Upper lobe of right lung (tissue), 1 donor: Measurements from ENCODE around the gene ARPC1B. TPM values are rescaled to one million over a fixed set of nuclear protein-coding genes. Genes with fewer than 3 reads are reported as not detected.
"Not testable (repeated sequence)": the region's sequence is repeated elsewhere in the genome, so short reads cannot be mapped to it uniquely, and the experiment has no call there.

Source experiments
- ATAC-seq: fragments of 200-7000 bp; cut with Tn5 transposase; one replicate; pipeline ENCODE4 v1.9.1; 2020; ENCODE audit warnings: mild to moderate bottlenecking, moderate library complexity
- DNase-seq: peaks from one replicate; pipeline ENCODE4 v3.0.0-alpha.2; 2020
- H3K27ac ChIP-seq: fragments of 200-600 bp; one replicate; pipeline ENCODE4 v1.8.0; 2022
- H3K27me3 ChIP-seq: fragments of 200-600 bp; one replicate; pipeline ENCODE4 v1.8.0; 2022; ENCODE audit warnings: mild to moderate bottlenecking
- H3K36me3 ChIP-seq: fragments of 200-600 bp; one replicate; pipeline ENCODE4 v1.8.0; 2022
- H3K4me1 ChIP-seq: fragments of 200-600 bp; one replicate; pipeline ENCODE4 v1.8.0; 2022
- H3K4me3 ChIP-seq: fragments of 200-600 bp; one replicate; pipeline ENCODE4 v1.8.0; 2022; ENCODE audit warnings: mild to moderate bottlenecking
- H3K9me3 ChIP-seq: fragments of 200-600 bp; one replicate; pipeline ENCODE4 v1.8.0; 2022
- intact Hi-C: fragments of 100-400 bp; cut with DNase I; formaldehyde crosslinking; loops from one replicate; pipeline ENCODE4 v1.11.0; 2022
- total RNA-seq: library from RNA; stranded (reverse); fragmentation: NEBNext Ultra II Directional; extraction: Animal tissue kit (Norgen Biotek cat#: 25700); gene quantifications from one replicate; pipeline ENCODE4 v1.2.1, GENCODE V29; 2021
- TF ChIP-seq, protein P1 (sequence below): fragments of 200-600 bp; IDR thresholded peaks from one replicate; pipeline ENCODE4 v1.8.0; 2022; ENCODE audit warnings: antibody characterized with exemption
- donor health status: DM: no; HTN: yes; CAD: no; lungs with severe emphysema.

Gene ARPC1B
- total RNA-seq, 1 donor from 2014 or later = 219 TPM

DNA sequence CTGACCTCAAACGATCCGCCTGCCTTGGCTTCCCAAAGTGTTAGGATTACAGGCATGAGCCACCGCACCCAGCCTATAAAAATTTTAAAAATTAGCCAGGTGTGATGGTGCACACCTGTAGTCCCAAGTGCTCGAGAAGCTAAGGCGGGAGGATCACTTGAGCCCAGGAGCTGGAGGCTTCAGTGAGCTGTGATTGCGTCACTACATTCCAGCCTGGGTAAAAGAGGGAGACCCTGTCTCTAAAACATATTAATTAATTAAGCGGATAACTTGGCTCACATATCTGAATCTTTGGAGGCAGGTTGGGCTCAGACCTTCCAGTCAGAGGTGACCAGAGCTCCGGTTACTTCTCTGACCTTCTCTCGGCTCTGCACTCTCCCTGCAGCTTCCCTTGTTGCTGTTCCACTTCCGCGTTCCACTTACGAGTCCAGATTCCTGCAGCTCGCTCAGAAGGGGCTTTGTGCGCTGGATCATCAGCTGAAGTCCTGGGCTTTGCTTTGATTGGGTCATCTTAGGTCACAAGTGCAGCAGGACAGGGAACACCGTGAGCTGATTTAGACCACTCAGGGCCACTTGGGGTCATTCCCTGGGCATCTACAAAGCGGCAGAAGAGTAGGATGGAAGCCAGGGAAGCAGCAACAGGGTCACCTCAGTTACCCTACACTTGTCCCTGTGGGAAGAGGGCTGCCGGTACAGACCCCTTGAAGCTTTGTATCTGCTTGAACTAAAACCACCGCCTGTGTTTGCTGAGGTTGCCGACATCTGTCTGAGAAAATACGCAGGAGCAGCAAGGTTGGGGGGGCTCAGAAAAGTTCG is 2.0 kb upstream of the ARPC1B start:
- DNase-seq = no peak

DNA sequence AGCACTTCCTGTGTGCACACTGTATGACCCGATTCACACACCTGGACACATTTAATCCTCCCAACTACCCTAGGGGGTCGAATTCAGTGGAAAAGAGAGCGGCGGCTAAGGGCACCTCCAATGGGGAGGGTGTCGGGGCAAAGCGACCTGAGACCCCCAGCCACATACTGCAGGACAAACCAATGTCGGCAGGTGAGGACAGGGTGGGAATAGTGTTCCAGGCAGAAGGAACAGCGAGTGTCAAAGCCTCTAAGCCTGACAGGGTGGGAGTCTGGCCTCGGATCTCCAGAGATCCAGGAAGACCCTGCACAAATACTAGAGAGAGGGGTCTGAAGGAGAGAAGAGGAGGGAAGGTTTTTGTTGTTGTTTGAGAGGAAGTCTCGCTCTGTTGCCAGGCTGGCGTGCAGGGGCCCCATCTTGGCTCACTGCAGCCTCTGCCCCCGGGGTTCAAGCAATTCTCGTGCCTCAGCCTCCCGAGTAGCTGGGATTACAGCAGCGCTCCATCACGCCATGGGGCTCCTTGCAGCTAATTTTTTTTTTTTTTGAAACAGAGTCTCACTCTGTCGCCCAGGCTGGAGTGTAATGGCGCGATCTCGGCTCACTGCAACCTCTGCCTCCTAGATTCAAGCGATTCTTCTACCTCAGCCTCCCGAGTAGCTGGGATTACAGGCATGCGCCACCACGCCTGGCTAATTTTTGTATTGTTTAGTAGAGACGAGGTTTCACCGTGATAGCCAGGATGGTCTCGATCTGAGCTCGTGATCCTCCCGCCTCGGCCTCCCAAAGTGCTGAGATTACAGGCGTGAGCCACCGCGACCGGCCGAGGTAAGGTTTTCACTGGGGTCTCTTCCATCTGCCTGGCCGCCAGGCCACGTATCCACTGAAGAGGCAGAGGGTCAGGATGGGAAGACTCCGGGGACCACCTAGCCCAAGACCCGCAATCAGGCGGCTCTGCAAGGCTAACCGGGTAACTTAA is 1.2 kb upstream of the ARPC1B start:
- Histone ChIP-seq H3K9me3 (no peaks in the 10 kb centered on the region), H3K27me3 (no peaks in the 10 kb centered on the region), H3K4me1 (peaks cover 40% of the 10 kb centered on the region), H3K4me3 (peak overlapping the region; percentile 90), H3K27ac (peak overlapping the region; percentile 95), H3K36me3 (peaks cover 26% of the 10 kb centered on the region)
- no peak for ATAC-seq
- no peak for DNase-seq
- TF ChIP-seq, protein P1, sequence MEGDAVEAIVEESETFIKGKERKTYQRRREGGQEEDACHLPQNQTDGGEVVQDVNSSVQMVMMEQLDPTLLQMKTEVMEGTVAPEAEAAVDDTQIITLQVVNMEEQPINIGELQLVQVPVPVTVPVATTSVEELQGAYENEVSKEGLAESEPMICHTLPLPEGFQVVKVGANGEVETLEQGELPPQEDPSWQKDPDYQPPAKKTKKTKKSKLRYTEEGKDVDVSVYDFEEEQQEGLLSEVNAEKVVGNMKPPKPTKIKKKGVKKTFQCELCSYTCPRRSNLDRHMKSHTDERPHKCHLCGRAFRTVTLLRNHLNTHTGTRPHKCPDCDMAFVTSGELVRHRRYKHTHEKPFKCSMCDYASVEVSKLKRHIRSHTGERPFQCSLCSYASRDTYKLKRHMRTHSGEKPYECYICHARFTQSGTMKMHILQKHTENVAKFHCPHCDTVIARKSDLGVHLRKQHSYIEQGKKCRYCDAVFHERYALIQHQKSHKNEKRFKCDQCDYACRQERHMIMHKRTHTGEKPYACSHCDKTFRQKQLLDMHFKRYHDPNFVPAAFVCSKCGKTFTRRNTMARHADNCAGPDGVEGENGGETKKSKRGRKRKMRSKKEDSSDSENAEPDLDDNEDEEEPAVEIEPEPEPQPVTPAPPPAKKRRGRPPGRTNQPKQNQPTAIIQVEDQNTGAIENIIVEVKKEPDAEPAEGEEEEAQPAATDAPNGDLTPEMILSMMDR = no peak
- intact Hi-C loops = no loop called here

More for the DNA sequence above, 2.0 kb upstream of the ARPC1B start:
- peak; percentile 17 for ATAC-seq
- Histone ChIP-seq H3K9me3 (no peaks in the 10 kb centered on the region), H3K4me1 (peaks cover 33% of the 10 kb centered on the region), H3K27me3 (no peaks in the 10 kb centered on the region), H3K36me3 (peaks cover 18% of the 10 kb centered on the region), H3K4me3 (no peak overlapping the region), H3K27ac (peak overlapping the region; percentile 71)
- intact Hi-C loops = no loop called here
- TF ChIP-seq, protein P1 = no peak

GRCh38 chr7:99375070-99375807 is 709 bp downstream of the ARPC1B start:
- peak; percentile 93 for DNase-seq
- ATAC-seq = peak; percentile 75
- H3K27ac ChIP-seq = peak overlapping the region; percentile 95
- peaks cover 57% of the 10 kb centered on the region for H3K4me1 ChIP-seq
- no peaks in the 10 kb centered on the region for H3K27me3 ChIP-seq
- H3K9me3 ChIP-seq = no peaks in the 10 kb centered on the region
- H3K36me3 ChIP-seq = peaks cover 25% of the 10 kb centered on the region
- TF ChIP-seq, protein P1 = no peak
- intact Hi-C loops = no loop called here
- peak overlapping the region; percentile 90 for H3K4me3 ChIP-seq

DNA sequence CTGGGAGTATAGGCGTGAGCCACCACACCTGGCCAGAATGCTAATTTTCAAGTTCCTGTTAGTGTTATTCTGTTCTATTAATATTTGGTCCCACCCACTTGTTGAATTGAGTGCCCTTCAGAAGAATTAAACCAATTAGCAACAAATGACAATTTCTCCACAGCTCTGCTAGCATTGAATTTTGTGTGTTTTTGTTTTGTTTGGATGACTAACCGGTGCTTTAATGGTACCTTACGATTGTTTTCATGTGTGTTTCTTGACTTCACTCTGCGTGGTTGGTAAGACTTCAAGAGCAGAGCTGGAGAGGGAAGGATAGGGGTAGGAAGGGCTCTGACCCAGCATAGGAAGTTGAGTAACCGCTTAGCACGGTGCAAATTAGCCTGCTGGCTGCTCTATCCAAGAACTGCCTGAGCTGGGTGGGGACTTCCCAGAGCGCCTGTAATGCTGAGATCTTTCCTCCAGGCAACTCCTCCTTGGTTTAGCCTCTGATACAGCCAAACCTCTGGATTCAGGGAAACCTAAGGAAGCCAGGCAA is 4.6 kb downstream of the ARPC1B start:
- intact Hi-C loops = no loop called here
- H3K9me3 ChIP-seq = no peaks in the 10 kb centered on the region
- H3K27ac ChIP-seq = peak overlapping the region; percentile 90
- peaks cover 58% of the 10 kb centered on the region for H3K4me1 ChIP-seq
- no peaks in the 10 kb centered on the region for H3K27me3 ChIP-seq
- H3K36me3 ChIP-seq = peaks cover 33% of the 10 kb centered on the region
- ATAC-seq (peak; percentile 69), DNase-seq (no peak)
- TF ChIP-seq, protein P1 = no peak
- peak overlapping the region; percentile 37 for H3K4me3 ChIP-seq

DNA sequence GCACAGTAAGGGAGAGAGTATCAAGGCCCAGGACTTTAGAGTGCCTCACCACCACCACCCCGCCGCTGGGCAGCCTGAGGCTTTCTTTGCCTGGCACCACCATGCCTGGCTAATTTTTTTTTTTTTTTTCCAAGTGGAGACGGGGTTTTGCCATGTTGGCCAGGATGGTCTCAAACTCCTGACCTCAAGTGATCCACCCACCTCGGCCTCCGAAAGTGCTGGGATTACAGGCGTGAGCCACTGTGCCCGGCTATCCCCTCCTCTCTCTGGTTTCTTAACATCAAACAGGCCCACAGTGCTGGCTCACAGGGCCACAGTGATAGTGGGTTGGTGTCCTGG is 5.1 kb downstream of the ARPC1B start:
- H3K9me3 ChIP-seq, intact Hi-C loops, DNase-seq, ATAC-seq, H3K27me3 ChIP-seq: not testable (repeated sequence)
- Histone ChIP-seq H3K27ac (peak overlapping the region; percentile 90), H3K4me1 (peaks cover 58% of the 10 kb centered on the region), H3K4me3 (peak overlapping the region; percentile 37), H3K36me3 (peaks cover 33% of the 10 kb centered on the region)
